ENCODE data around the gene GNG12.

Gene GNG12

DNA sequence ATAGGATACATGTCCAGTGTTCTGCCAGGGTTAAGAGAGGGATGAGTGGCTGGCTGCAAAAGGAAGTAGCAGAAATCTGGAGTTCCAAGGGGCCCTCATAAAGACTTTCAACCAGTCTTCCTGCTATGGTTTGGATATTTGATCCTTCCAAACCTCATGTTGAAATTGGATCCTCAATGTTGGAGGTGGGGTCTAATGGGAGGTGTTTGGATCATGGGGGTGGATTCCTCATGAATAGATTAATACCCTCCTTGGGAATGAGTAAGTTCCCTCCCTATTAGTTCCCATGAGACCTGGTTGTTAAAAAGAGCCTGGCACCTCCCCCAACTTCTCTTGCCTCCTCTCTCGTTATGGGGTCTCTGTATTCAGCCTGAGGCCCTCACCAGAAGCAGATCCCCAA lies 10.1 kb upstream of the GNG12 start:
- DNase-seq = no peak

DNA sequence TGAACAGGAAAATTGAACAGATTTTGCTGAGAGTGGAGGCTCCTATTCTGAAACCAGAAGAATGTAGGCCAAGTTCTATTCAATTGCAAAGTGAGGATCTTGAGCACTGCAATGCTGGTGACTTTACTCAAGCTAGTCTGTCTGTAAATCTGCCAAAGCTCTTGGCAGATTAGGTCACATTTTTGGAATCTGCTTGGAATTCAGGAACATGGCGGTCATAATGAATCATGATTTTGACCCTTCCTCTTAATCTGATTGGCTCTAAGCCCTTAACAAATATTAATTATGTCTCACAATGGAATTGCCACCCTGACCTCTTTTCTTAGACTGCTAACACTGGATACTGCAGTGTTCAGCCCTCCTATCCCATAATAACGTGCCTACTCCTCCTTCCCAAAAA lies 7.2 kb upstream of the GNG12 start:
- no peak for DNase-seq

DNA sequence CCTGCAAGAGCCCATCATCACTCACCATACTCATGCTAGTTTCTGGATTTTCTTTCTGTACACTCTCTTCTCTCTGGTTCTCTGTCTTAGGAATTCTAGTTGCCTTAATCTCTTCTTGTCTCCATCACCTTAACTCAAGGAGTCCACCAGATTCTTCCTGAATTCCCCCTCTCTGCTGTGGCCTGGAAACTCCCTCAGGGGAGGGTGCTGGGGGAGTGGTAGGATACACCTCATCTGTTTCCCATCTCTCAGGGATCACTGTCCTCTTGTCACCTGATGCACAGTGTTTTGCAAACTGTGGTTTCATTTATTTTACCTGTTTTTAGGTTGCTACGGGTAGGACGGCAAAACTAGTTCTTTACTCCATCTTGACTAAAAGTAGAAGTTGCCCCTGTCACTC lies 6.6 kb upstream of the GNG12 start:
- no peak for DNase-seq

DNA sequence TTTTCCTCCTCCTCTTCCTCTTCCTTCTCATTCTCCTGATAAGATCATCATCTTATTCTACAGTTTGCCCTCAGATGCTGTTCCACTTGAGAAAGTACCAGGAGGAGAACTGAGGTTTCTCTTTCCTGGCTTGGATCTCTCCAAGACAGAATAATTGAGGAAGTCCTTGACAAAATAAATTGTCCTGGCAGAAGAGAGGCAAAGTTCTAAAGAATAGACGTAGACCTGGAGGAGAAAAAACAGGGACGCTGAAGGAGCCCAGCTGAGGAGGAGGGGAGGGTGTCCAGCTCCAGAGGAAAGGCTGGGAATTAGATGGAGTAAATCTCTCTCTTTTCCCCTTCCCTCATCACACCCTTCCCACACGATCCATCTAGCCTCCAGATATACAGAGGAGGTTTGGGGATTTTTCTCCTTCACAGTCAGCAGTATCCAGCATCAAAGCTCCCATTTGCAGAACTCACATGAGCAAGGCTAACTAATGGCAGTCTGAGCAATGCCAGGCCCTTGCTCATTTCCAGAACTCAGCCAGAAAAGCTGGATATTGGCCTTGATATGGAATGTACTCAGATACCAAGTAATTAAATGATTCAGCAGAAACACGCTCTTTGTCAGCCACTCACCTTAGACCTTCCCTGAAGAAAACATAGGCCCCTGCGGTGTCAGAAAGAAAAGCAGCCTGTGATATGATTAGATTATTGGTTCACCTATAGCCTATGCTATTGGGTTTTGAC lies 5.1 kb upstream of the GNG12 start:
- DNase-seq = no peak

DNA sequence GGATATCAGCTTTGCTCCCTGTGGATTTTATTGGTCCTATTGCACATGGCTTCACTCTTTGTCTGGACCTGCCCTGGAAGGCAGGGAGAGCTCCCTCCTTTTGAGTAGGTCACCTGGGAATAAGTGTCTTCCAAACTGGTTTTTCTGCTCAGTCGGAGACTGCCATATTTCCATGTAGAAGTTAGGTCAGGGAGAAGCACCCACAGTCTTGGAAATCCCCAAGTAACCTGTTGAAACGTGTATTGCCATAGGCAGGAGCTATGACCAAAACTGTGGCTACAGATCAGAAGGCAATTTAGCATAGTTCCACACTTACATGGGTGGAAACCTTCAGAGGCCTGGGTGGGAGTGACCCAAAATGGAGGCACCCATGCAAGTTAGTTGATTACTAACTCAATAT lies 3.5 kb upstream of the GNG12 start:
- DNase-seq = no peak

DNA sequence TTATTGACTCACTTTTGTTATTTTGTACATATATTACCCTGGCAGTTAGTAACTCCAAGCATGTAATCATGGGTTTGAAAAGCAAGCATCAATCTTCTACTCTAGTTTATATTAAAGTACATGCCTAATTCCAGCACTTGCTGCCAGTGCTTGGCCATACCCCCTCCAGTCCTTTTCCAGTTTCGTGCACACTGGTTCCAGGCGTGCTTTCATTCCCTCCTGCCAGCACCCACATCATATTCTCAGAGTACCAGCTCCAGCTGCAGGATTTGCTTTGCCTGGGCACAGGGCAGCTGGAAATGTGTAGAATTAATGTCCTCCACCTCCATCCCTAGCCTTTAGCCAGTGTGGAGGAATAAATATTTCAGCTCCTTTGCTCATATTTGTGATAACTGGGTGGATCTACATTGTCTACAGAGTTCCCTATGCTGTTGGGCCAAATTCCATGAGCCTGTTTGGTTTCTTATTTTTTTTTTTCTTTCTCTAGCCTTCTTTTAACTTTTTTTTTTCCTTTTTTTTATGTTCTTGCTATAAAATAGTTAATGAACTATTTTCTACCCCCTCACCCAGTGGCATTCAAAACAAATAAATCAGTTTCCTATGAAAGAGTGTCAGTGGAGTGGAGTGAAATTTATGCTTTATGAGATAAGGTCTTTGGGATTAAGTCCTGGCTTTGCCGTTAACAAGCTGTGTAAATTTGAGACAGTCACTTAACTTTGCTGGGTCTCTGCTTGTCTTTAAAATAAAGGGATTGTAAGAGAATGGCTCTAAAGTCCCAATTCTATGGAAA lies 2.6 kb upstream of the GNG12 start:
- no peak for DNase-seq

DNA sequence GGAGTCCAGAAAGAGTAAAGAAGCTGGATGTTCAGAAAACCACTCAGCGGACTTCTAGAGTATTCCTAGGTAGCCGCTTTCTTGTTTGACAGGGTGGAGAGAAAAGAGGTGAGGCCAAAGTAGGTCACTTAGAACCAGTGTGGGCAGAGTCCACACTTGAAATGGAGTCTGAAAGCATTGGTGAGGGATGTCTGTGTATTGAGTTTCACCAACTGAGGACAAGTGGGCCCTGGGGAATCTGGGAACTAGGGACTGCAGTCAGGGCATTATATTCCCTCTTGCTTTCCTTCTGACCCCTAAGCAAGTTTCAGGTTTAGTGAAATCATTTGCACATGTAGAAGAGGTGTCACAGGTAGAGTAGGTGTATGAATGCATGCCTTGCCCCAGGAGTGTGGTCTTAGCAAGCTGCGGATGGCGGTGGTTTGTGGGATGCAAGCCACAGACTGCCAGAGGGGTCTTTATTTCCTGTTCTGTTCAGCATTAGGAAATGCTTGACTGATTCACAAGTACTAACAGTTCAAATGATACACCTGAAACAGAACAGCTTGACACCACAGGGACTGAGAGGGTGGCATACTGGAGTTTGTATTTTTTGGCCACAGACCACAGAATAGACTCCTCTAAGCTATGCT lies 1.1 kb upstream of the GNG12 start:
- no peak for DNase-seq

DNA sequence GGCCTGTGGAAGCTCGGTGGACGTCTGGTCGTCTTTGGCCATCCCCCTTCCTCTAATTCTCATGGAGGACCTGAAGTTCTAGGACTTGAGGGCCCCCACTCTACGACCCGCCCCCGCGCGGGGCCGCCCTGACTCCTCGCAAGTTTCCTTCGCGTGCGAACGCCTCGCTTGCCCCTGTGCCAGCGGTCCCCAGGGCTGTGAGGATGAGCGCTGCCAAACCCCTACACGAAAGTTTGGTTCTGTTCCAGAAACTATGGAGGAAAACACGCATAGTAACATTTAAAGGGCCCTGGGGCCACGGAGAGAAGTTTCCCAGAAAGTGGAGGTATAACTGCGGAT lies 304 bp upstream of the GNG12 start:
- peak in 2 of 56 donors; percentile 13 to 33 for DNase-seq

DNA sequence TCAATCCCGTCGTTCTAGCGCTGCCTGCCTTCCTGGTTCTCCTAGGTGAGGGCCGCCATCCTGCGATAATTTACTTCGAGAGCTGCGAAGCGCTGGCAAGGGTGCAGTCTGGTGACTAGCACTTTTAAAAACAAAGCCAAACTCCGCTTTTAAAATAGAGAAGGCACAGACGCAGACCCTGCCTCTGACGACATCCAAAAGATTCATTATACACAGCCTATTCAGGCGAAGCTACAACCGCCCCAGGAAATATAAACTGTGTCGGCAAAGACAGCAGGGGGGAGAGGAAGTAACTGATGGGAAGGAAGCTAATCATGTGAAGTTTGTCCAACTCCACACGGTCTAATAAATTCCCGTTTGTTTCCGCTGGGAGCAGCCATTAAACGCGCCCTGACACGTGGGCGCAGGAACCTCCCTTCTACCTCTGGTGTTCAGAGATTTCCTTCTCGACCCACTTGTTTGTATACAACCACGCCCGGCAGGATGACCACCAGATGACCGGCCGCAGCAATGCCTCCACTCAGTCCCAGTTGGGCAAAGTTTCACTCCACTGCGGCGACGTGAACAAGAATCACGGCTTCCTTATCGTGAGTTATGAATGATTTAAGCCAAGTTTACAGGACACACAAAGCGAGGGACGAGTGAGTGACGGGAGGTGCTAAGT lies 1.3 kb downstream of the GNG12 start:
- peak in 24 of 56 donors; percentile 8 to 60 (median 26) for DNase-seq

DNA sequence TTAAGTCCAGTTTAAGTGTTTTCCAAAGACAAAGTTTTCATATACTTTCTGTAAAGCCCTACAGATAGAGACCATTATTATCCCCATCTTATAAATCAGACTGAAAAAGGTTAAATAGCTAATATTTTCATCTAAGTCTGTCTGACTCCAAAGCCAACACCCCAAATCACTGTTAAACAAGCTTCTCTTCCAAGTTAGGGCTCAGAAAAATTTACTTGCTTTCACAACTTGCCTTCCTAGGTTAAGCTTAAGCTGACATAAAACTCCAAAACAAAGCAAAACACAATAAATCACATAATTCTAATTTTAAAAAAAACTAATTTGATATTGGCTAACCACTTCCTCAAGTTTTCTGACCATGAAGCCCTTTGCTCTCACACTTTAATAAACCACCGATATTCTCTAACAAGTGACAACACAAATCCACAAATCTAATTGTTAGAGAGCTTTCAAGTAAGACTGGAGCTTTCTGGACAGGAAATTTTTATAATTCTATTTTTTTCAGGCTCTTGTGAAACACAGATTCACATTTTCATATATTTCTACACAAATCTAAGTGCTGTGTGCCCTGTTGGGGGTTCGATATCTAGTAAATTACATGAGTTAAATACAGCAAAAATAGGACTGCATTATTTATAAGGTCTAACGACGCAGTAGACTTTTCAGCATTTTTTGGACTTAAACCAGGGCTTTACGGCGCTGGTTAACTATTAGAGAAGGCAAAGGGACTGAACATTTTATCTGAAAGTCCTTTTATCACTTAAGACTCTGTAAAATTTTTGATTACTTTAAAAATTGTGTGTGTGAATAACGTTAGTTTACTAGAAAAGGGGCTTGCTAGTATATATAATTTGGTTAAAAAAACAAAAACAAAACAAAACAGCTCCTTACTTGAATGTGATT lies 2.1 kb downstream of the GNG12 start:
- DNase-seq = no peak

DNA sequence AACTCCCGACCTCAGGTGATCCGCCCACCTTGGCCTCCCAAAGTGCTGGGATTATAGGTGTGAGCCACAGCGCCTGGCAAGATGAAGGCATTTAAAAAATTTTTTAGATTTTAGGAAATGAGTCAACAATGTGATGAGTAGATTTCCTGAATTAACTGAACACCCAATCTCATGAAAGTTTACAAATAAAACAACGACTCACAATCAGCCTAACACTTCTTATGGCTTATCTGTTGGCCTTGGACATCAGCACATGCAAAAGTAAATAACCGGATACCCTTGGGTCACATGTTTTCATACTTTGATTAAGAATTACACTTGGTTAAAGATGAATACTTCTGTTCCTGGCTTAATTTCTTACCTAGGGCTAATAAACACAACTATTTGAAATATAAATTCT lies 3.0 kb downstream of the GNG12 start:
- no peak for DNase-seq

DNA sequence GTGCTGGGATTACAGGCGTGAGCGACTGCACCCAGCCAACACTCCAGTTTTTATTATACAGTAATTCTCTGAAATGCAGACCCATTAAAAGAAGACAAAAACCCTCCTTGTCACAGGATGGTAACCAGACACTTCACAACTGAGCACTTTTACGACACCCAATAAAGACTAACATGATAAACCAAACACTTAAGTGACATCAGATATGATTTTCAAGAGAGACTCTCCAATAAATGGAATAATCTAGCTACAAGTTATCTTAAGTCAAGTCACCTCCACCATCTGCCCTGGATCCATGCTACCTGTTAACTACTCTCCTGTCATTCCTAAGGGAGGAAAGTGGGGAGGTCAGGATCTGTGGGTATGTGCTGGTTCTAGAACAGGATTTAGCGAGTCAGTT lies 5.6 kb downstream of the GNG12 start:
- DNase-seq = no peak

DNA sequence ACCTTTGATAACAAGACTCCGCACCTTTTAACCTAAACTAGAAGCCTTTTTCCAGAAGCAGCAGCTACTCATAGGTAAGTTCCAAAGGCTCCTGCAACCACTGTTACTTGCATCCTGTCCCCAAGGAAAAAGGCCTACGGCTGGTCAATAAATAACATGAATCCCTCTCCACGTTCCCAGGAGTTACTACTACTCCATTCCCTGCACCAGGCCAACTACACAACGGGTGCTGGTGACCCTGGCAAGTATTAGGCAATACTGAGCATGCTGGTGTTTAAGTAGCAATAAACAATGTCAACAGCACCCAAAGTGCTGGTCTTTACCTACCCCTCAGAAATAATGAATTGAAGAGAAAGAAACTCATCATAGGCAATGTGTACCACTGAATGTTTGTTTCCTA lies 7.7 kb downstream of the GNG12 start:
- DNase-seq = no peak

DNA sequence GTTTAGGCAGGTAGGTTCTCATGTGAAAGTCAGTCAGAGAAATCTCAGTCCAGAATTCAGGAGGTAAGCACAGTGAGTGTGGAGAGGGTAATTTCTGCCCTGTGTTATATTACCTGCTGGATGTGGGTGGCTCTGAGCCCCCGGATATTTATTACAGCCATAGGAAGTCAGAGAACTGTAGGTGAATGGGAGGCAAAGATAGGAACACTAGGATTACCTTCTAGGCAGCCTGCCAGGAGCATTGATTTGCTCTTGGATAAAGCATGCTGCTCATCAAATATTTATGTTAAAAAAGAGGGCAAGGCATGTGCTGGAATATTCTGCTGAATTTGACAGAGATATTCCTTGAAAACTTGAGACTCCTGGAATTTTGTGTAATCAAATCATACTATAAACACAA lies 8.5 kb downstream of the GNG12 start:
- no peak for DNase-seq

DNA sequence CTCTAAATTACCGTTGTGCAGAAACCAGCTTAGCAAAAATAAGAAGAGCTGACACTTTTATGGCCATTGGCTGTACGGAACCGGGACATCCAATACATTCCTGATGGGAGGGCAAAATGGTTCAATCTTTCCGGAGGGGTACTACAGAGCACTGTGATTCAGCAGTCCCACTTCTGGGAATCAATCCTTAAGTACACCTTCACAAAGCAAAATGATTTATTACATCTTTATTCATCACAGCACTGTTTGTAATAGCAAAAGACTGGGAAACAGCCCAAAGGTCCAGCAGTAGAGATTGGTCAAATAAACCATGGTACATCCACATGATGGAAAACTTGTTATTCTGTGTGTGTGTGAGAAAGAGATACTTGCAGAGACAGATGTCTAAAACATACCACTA lies 9.7 kb downstream of the GNG12 start:
- no peak for DNase-seq

DNA sequence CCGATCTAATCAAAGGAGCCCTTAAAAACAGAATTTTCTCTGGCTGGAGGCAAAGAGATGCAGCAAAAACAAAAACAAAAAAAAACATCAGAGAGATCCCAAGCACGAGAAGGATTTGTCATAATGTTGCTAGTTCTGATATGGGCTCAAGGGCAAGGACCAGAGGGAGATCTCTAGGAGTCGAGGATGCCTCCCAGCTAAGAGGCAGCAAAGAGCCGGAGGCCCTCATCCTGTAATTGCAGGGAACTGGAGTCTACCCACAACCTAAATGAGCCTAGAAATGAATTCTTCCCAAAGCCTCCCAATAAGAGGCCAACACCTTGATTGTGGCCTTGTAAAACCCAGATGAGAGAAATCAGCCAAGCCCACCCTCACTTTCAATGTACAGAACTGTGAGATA lies 12.0 kb downstream of the GNG12 start:
- DNase-seq = no peak

DNA sequence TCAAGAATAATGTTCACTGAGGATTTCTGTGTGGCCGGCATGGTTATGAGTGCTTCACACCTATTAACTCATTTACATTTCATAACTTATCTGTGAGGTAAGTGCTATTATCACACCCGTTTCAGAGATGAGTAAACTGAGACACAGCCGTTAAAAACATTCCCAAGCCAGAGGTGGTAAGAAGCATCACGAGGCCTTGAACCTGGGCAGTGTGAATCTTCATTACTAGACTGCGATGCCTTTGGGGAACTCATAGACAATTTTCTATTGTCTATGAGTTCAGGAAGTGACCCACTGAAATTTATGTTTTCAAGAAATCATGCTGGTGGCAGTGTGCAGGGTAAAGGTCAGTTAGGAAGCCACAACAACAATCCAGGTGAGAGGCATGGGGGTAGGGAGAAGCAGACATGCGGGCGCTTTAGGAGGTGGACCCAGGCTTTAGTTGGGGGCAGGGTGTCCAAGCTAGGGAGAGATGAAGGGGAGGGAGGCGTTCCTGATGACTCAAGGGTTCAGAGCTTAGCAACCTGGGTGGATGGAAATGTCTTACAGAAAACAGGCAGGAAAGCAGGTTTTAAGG lies 14.5 kb downstream of the GNG12 start:
- DNase-seq = no peak

DNA sequence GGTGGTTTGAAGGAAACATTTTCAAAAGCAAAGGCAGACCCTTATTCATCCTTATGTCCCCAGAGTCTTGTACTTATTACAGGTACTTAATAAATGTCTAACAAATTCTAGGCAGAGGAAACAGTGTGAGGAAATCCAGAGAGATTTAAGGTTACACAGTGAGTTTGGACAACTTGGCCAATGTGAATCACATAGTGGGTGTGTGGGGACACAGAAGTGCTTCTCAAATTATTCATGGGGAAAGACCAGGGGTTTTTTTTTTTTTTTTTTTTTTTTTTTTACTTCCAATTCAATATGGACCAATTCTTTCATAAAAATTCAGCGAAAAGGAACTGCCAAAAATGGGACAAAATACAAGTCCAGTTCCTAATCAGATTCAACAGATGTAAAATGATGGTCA lies 15.1 kb downstream of the GNG12 start:
- DNase-seq = no peak

DNA sequence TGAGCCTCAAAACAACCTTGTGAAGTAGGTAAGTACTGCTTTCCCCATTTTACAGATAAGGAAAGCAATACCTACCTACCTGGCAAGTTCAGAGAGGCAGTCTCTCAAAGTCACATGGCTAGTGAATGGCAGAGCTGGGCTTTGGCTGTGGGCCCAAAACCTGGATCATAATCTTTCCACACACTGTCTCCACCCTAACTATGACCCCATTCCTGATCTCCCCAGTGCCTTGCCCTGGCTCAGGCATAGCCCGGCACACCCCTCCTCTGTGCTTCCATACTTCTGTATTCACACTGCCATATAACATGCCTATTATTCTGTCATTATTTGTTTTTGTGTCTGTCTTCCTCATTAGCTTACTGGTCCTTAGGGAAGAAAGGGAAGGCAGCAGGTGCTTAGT lies 15.9 kb downstream of the GNG12 start:
- DNase-seq = no peak

DNA sequence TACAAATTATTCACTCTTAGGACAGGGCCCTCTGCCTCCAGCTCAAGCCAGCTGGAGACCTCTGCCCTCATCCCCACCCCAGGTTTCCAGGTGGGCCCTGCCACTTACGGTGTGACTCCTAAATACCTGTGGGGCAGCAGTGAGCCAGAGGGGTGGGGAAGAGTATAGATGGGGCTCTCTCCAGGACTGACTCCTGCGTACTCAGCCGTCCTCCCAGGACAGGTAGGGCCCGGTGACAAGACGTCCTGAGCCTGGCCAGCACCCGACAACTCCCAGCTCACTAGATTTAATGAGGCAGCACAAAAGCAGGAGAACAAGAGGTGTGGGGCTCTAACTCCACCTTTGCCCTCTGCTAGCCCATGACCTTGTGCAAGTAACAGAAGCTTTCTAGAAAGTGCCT lies 16.8 kb downstream of the GNG12 start:
- no peak for DNase-seq

DNA sequence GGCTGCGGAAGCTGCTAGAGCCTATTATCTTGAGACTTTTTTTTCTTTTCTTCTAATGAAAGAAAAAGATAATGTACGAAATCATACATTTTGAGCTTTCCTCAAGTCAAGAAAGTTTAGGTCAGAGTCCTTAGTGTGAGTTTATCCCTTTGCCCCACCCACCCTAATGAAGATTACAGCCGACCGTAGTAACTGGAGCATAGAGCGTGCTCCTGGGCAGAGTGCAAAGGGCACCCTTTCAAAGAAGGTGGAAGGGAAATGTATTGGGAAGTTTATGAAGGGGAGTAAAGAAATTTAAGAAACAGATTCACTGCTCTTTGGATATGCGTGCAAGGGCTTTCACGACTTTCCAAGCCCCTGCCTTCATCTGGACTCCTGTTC lies 17.2 kb downstream of the GNG12 start:
- DNase-seq = no peak
